Measurements from ENCODE around the gene HSH2D.
"Not testable (repeated sequence)": the region's sequence is repeated elsewhere in the genome, so short reads cannot be mapped to it uniquely, and the experiment has no call there.

HSH2D gene

DNA sequence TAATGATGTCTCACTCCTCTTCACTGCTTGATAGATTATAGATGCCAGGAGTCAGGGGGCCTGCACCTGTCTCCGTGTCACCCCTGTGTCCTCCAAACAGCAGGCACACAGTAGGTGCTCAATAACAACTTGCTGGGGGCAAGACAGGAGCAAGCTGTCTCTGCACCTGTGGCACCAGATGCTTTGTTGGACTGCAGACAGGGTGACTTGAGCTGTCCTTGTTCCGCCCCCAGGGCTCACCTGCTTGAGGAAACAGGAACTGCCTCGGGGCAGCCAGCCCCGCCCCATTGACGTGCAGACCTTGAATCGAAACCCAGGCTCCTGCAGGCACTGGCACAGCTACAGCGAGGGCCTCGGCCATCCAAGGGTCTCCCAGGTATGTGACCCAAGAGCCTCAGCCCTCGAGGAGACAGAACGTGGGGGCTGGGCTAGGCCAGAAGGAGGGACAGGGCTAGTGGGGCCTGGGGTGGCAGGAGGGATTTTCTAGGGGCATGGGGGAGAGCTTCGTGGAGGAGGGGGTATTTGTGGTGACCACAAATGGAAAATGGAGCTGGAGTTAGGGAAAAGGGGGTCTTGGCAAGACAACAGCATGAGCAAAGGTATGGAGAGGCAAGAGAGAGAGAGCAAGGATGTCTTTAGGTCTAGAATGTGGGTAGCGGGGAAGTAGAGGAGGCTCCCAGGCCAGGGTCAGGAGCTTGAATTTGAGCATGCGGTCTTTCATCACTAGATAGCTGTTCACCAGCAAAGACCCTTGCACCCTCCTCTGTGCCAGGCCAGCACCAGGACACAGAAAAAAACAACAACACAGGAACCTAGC lies at the start of gene HSH2D:
Gene HSH2D (plus strand): TSS at position 287 of the 817 bp plus-strand sequence. CDS start 5,066 bp downstream, outside the sequence.
- in situ Hi-C loops (cut with HindIII; ENCODE audit: low pct_ligation_motif_present, low pct_unique_long_range_greater_than_20kb, low sequenced_read_pairs), result no loop called here
- DNase-seq, result no peak

GRCh38 chr19:16094360-16095070 lies 49.0 kb upstream of the HSH2D start:
- in situ Hi-C loops (cut with HindIII; ENCODE audit: low pct_ligation_motif_present, low pct_unique_long_range_greater_than_20kb, low sequenced_read_pairs), result no loop called here

GRCh38 chr19:16095071-16095571 lies 48.4 kb upstream of the HSH2D start:
- in situ Hi-C loops (cut with HindIII; ENCODE audit: low pct_ligation_motif_present, low pct_unique_long_range_greater_than_20kb, low sequenced_read_pairs), result no loop called here
- no peak for DNase-seq

More at GRCh38 chr19:16094360-16095070, 49.0 kb upstream of the HSH2D start:
- no peak for DNase-seq

- in situ Hi-C loops (cut with HindIII; ENCODE audit: low pct_ligation_motif_present, low pct_unique_long_range_greater_than_20kb, low sequenced_read_pairs), result no loop called here
- no peak for DNase-seq
Measured at GRCh38 chr19:16096280-16096855, 47.1 kb upstream of the HSH2D start.

DNA sequence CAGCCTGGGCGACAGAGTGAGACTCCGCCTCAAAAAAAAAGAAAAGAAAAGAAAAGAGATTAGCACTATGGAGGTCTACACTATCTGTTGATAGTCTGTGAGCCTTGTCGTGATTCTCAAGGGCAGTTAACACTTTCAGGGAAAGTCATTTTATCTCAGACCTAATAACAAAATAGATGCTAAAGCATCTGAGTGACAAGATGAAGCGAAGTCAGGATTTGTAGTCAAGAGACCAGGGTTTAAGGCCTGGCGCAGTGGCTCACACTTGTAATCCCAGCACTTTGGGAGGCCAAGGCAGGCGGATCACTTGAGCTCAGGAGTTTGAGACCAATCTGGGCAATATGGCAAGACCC lies 45.1 kb upstream of the HSH2D start:
- DNase-seq, result no peak
- in situ Hi-C loops (cut with HindIII; ENCODE audit: low pct_ligation_motif_present, low pct_unique_long_range_greater_than_20kb, low sequenced_read_pairs), result no loop called here

GRCh38 chr19:16098821-16099220 lies 44.7 kb upstream of the HSH2D start:
- in situ Hi-C loops (cut with HindIII; ENCODE audit: low pct_ligation_motif_present, low pct_unique_long_range_greater_than_20kb, low sequenced_read_pairs), result no loop called here
- no peak for DNase-seq

- in situ Hi-C loops (cut with HindIII; ENCODE audit: low pct_ligation_motif_present, low pct_unique_long_range_greater_than_20kb, low sequenced_read_pairs); DNase-seq: not testable (repeated sequence)
Measured at GRCh38 chr19:16099314-16099965, 44.0 kb upstream of the HSH2D start.

- no peak for DNase-seq
- in situ Hi-C loops (cut with HindIII; ENCODE audit: low pct_ligation_motif_present, low pct_unique_long_range_greater_than_20kb, low sequenced_read_pairs), result no loop called here
Measured at GRCh38 chr19:16100524-16100923, 43.0 kb upstream of the HSH2D start.

- in situ Hi-C loops (cut with HindIII; ENCODE audit: low pct_ligation_motif_present, low pct_unique_long_range_greater_than_20kb, low sequenced_read_pairs), result no loop called here
- no peak for DNase-seq
Measured at GRCh38 chr19:16104722-16105121, 38.8 kb upstream of the HSH2D start.

GRCh38 chr19:16106121-16106520 lies 37.4 kb upstream of the HSH2D start:
- in situ Hi-C loops (cut with HindIII; ENCODE audit: low pct_ligation_motif_present, low pct_unique_long_range_greater_than_20kb, low sequenced_read_pairs), result no loop called here
- no peak for DNase-seq

- in situ Hi-C loops (cut with HindIII; ENCODE audit: low pct_ligation_motif_present, low pct_unique_long_range_greater_than_20kb, low sequenced_read_pairs), result no loop called here
- peak; percentile 96 for DNase-seq
Measured at GRCh38 chr19:16111160-16111908, 32.2 kb upstream of the HSH2D start, which contains the start of gene RAB8A. Gene RAB8A (plus strand): TSS chr19:16111889. CDS start chr19:16111902, 13 bp downstream.

DNA sequence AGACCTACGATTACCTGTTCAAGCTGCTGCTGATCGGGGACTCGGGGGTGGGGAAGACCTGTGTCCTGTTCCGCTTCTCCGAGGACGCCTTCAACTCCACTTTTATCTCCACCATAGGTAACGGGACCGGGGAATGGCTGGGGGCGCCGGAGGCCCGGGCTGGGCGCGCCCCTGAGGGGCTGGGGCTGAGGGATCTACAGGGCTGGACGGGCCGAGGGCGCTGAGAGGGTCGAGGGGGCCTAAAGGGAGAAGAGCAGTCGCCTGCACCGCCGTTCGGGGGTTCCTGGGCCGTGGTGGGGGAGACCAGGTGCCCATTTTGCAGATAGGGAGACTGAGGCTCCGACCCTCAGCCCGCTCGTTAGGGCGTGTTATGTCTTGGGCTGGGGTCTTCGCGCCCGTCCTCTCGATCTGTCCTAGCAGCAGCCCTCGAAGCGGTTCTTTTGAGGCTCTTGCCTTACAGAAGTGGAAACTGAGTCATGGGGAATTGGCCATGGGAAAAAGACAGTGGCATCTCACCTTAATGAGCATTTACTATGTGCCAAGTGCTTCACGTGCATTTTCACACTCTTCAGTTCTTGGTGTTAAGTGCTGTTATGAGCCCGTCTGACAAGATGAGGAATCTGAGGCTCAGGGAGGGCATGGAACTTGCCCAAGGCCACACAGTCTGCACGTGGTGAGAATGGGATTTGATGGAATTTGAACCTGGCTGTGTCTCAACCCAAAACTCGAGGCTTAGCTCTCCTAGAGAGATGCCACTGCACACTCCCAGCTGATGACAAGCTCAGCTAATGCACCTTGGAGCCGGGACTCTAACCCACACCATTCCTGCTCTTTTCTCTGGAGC lies 31.4 kb upstream of the HSH2D start:
- no peak for DNase-seq

DNA sequence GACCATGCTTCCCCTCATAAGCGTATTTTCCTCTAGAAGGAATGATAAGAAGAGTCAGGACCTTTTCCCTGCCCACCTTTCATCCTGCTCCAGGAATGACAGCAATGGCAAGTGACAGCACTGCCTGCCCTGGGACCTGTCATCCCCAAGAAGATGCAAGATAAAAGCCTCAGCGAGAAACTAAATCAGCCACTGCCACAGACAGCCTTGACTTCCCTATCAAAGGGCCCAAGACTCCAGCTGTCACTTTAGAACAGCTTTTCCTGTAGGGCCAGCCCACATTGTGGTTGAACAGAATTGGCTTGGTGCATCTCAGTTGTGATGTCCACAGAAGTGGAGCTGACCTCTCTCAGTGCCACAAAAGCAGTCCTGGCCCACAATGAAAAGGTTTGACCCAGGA lies 30.7 kb upstream of the HSH2D start:
- no peak for DNase-seq
- in situ Hi-C loops (cut with HindIII; ENCODE audit: low pct_ligation_motif_present, low pct_unique_long_range_greater_than_20kb, low sequenced_read_pairs), result no loop called here

More for the DNA sequence above, 31.4 kb upstream of the HSH2D start:
- in situ Hi-C loops (cut with HindIII; ENCODE audit: low pct_ligation_motif_present, low pct_unique_long_range_greater_than_20kb, low sequenced_read_pairs), result no loop called here

DNA sequence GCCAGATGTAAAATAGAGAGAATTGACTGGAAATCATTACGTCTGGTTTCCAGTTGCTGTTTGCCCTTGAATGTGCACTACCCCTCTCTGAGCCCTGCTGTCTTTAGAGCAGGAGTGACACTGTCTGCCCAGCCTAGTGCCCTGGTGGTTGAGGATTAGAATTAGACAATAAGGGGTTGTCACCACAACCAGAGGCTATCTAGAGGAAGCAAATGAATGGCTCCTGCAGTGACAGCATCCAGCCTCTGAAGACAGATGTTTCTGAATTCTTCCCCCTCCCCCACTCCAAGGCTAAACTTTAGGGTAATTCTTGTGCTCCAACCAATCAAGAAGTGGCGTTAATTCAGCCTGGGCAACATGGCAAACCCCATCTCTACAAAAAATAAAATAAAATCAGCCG lies 29.8 kb upstream of the HSH2D start:
- in situ Hi-C loops (cut with HindIII; ENCODE audit: low pct_ligation_motif_present, low pct_unique_long_range_greater_than_20kb, low sequenced_read_pairs), result no loop called here

GRCh38 chr19:16115301-16116039 lies 28.0 kb upstream of the HSH2D start:
- in situ Hi-C loops (cut with HindIII; ENCODE audit: low pct_ligation_motif_present, low pct_unique_long_range_greater_than_20kb, low sequenced_read_pairs), result no loop called here
- DNase-seq, result no peak

More for the DNA sequence above, 29.8 kb upstream of the HSH2D start:
- DNase-seq, result no peak

DNA sequence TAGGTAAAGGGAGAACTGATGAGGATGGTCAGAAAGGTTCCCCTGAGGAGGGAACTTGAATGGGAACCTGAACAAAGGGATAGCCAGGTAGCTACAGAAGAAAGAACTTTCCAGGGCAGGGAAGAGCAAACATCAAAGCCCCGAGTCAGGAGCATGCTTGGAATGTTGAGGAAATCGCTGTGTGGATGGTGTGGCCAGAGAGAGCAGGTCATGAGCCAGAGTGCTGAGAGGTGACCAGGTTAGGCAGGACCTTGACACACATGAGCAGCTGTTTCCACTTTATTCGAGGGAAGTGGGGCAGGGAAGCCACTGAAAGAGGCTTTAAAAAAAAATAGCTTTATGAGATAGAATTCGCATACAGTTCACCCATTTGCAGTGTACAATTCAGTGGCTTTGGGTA lies 27.4 kb upstream of the HSH2D start:
- in situ Hi-C loops (cut with HindIII; ENCODE audit: low pct_ligation_motif_present, low pct_unique_long_range_greater_than_20kb, low sequenced_read_pairs), result no loop called here
- no peak for DNase-seq

DNA sequence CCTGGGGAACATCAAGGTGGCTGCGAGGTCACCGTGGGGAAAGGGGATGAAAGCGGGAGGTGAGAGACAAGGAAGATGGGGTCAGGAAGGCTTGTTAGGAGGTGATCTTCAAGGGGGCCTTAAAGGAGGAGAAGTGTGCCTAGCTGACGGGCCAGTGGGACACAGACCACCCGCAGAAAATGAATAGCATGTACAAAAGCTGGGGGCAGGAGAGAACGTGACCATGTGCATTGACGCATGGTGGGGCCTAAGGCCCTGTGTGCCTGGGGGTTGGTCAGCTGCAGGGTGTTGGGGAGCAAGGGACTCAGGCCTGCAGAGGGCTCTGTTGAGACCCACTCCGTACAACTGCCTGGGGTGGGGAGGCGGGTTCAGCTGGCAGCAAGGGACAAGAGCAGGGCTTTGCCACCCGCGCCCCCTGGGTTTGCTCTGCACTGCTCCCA lies 25.9 kb upstream of the HSH2D start:
- DNase-seq, result no peak
- in situ Hi-C loops (cut with HindIII; ENCODE audit: low pct_ligation_motif_present, low pct_unique_long_range_greater_than_20kb, low sequenced_read_pairs), result no loop called here
